ENCODE measurements around the gene KIF3C.
A peak's percentile ranks its signal among the peaks of the same experiment; 100 is the strongest.
"Not testable (repeated sequence)": the region's sequence is repeated elsewhere in the genome, so short reads cannot be mapped to it uniquely, and the experiment has no call there.

Gene KIF3C

DNA sequence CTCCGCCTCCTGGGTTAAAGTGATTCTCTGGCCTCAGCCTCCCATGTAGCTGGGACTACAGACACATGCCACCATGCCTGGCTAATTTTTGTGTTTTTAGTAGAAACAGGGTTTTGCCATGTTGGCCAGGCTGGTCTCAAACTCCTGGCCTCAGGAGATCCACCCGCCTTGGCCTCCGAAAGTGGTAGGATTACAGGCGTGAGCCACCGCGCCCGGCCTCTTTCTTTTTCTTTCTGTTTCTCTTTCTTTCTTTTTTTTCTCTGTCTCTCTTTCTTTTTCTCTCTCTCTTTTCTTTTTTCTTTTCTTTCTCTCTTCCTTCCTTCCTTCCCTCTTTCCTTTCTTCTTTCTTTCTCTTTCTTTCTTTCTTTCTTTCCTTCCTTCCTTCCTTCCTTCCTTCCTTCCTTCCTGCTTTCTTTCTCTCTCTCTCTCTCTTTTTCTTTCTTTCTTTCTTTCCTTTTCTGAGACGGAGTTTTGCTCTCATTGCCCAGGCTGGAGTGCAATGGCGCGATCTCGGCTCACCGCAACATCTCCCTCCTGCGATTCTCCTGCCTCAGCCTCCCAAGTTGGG lies 16.6 kb upstream of the KIF3C start:
- not testable (repeated sequence) for DNase-seq

DNA sequence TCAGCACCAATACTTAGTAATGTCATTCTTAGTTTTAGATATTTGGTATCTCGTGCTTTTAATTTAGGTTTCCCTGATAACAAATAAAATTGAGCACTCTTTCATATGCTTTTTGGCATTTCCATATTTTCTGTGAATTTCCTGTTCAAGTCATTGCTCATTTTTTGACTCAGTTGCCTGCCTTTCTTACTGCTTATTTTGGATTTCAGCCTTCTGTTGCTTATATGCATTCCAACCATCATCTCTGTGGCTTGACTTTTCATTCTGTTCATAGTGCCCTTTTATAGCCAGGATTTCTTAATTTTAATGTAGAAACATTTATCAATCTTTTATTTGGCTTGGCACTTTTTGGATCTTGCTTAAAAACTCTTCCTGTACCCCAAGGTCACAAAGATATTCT lies 14.5 kb upstream of the KIF3C start:
- DNase-seq: no peak

DNA sequence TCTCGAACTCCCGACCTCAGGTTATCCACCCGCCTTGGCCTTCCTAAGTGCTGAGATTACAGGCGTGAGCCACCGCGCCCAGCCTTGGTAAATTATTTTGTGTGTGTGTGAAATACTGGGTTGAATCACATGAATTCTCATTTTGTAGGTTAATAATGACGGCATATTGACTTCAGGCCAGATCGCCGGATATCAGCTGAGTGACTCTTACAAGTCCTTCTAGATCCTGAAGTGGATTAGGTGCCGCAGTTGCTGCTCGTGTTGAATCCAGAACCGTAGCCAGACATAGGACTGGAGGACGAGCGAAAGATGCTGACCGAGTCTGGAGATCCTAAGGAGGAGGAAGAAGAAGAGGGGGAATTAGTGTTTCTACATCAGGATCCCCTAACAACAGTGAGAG lies 12.2 kb upstream of the KIF3C start:
- no peak for DNase-seq

DNA sequence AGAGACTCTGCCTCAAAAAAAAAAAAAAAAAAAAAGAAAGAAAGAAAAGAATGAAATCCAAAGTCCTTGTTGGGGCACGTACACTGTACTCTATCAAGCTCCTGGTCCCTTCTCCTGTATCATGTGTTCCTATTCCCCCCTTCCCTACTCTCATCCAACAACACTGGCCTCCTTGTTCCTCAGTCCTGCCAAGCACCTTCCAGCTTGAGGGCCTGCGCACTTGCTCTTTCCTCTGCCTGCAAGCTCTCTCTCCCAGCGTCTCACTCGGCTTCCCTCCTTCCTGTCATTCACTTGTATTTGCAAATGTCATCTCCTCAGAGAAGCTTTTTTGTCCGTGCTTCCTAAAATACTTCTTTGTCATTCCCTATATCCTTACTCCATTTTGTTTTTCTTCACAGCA lies 10.8 kb upstream of the KIF3C start:
- no peak for DNase-seq

DNA sequence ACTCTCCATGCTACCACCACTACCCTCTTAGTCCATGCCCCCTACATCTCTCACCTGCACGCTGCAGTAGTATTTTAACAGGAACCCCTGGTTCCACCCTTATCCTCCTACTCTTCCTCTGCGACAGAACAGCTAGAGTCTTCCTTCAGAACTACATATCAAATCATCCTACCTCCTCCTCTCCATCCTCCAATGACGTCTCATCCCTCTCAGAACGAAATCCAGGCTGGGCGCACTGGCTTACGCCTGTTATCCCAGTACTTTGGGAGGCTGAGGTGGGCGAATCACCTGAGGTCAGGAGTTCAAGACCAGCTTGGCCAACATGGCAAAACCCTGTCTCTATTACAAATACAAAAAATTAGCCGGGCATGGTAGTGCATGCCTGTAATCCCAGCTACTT lies 10.3 kb upstream of the KIF3C start:
- DNase-seq: no peak

DNA sequence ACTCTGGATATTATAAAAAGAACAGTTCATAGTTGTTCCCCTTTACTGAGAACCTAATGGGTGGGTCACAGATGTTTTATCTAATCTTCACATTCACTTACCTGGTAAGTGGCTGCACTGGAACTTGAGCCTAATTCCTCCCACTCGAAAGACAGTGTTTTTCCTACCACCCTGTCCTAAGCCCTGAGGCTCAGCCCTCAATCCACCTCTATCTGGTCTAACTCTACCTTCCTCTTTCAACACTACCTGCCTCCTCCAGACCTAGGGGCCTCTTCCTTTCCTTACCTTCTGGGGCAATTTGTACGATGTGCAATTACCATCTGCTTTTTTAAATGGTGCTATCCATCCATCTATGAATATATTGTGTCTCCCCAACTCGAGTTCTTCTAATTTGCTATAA lies 9.7 kb upstream of the KIF3C start:
- DNase-seq: no peak

DNA sequence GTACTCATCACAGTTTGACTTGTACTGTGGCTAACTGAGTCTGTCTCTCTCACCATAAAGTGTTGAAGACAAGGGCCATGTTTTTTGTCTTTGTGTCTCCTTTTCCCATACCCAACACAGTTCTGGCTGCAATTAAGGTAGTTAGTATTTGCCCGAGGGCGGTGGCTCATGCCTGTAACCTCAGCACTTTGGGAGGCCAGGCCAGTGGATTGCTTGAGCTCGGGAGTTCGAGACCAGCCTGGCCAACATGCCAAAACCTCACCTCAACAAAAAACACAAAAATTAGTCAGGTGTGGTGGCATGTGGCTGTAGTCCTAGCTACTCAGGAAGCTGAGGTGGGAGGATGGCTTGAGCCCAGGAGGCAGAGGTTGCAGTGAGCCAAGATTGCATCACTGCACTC lies 6.9 kb upstream of the KIF3C start:
- DNase-seq: no peak

DNA sequence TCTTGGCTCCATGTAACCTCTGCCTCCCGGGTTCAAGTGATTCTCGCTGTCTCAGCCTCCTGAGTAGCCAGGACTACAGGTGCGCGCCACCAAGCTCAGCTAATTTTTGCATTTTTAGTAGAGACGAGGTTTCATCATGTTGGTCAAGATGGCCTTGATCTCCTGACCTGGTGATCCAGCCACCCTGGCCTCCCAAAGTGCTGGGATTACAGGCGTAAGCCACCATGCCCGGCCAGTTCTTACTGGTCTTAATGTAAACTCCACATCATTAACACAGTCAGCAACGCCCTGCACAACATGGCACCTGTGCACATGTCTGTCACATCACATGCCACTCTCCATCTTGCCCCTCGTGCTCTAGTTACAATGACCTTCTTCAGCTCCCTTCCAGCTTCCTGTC lies 5.8 kb upstream of the KIF3C start:
- DNase-seq: no peak

DNA sequence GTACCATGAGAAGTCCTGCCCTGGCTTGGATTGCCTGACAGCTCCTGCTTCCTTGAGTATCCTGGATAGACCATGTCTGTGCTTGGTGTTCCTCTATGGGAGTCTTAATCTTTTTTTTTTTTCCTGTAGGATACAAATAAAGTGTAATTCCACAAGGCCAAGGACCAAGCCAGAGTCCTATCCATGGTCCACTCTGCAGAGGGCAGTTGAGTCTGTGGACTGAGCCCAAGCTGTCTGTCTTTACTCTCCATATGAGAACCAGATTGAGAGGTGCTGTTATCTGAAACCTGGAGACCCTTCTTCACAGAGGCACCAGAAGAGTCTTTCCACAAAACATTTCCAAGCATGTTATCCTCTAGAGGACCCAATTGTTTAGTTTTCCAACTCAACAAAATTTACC lies 1.4 kb upstream of the KIF3C start:
- DNase-seq: no peak

DNA sequence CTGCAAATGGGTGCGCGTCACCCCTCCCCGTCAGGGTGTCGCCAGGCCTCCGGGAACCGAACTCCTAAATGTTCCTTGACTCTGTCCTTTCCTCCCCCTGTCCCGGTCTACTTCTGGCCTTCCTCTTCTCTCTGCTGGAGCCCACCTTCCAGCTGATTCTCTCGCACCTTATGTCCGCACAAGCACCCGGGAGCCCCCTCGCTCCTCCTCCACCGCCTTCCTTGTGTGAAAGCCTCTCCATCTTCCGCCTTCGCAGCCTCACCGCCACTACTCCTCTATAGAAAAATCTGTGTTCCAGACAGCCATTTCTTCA lies 627 bp upstream of the KIF3C start:
- no peak for DNase-seq

DNA sequence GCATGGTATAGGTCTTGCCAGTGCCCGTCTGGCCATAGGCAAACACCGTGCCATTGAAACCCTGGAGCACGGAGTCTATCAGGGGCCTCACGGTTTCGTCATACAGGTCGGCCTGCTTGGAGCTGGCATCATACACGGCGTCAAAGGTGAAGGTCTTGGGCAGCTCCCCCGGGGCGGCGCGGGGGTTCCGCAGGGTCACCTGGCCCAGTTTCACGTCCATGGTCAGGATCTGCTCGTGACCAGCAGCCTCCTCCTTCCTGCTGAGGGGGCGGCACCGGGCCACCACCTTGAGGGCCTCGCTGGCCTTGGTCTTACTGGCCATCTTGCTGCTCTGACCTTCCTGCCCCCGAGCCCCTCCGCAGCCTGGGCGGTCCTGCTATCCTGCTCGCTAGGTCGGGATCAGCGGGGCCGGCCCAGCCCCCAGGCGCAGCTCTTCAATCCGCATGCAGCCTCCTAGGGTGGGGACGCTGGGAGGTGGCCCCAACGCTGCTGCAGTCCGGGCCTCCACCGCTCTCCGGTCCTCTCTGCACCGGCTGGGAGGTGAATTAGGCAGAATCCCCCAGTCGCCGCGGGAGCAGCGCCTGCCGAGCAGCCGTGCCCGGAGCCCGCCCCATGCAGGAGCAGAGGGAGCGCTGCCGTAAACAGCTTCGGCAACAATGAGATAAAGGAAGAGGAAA lies 563 bp downstream of the KIF3C start:
- peak; percentile 17 for DNase-seq

DNA sequence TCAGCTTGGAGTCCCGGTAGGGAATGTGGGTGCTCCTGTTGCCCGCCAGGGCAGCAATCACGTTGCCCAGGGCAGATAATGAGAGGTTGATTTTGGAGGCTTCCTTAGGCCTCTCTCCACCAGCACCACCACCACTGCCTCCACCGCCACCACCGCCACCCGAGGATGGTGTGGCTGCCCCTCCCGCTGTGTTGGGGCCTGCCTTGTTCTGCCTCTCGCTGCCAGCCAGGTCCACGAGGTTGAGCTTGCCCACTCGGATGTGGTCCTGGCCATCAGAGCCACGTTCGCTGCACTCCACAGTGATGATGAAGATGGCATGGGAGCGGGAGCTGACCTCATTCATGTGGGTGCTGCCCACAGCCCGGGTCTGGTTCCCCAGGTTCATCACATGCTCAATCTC lies 1.3 kb downstream of the KIF3C start:
- DNase-seq: no peak

DNA sequence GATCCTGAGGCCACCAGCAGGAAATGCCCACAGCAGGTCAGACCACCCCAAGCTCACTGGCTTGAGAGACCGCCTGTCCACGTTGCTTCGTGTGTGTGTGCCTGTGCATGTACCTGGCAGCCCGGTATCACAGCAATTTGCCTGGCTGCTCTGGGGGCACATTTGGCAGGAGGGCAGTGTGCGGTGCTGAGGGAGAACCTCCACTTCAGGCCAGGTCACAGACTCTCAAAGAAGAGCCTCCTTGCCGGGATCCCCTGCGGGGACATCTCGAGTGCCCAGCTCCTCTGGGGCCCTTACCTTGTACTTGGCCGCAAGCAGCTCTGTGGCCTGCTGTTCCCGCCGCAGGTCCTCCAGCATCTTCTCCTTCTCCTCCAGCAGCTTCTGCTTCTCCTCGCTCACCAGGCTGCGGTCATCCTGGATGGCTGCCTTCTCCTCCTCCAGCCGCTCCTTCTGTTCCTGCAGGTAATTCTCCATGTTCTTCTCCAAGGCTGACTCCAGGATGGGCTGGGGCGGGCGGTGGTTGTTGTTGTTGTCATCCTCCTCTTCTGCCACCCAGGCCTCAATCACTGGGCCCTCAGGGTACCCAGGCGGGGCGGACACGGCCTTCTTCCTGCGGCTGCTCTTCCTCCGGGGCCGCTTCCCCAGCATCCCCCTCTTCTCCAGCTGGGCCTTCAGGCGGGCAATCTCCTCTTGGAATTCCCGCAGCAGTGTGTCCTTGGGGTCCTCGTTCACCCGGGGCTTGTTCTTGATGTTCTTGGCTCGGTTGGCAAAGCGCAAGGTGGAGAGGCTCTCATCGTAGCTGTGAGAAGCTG lies 2.0 kb downstream of the KIF3C start:
- no peak for DNase-seq

DNA sequence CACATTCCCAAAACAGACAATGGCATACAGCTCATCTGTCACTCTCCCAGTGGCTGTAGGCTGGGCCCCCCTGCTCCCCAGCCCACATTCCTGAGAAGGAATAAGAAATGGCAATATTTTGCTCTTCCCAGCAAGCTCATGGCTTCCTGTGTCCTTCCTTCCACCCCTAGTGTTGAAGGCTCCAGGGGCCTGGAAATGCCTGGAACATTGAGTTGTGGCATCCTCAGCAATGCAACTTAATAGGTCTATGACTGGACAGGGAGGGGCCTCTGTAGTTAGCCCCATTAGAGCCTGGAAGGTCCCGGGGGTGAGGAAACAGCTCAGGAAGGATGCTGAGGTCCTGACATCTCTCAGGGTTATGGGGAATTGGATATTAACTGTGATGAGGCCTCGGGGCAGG lies 3.3 kb downstream of the KIF3C start:
- no peak for DNase-seq

DNA sequence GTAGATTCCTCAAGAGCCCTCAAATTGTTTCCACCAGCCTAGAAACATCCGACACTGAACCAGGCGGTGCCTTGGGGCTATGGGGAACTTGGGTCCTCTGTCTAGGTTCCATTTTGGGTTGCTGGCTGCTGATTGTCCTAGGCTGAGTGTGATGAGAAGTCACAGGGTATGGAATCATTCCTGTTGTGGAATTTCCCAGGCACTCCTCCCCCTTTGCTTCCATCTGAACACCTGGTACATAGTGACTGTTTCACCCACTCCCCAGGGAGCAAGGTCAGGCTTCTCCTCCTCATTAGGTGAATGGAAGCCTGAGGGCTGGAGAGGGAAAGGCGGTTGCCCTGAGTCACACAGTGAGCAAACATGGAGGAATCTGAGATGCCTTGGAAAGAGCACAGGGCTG lies 4.5 kb downstream of the KIF3C start:
- no peak for DNase-seq

DNA sequence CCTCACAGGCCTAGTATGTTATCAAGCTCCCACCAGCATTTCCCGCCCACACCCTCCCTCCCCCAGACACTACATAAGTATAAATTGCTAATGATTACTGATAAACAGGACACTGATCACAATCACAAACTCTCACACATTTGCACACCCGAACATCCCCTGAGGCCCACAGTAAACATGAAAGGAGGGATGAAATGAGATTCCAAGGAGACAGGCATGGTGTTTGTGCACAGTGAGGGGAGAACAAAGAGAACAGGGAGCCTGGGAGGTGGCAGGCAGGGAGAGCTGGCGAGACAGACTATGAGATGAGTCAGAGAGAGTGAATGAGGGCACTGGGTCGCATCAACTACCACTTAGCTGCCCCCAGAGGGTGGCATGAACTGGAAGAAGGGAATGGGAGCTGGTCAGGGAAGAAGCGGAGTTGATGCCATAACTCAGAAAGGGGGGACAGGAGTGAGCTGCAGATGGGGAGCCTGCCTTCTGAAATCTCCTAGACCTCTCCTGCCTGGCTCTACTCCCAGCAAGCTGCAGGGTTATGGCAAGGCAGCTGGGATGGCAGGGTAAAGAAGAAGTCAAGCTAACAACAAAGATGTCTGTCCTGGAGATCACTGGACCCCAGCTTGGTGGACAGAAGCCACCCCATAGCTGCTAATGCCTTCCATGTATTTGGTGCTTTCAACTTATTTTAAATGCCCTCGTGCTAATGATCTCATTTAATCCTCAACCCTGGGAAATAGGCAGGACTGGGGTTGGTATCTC lies 5.1 kb downstream of the KIF3C start:
- DNase-seq: no peak

DNA sequence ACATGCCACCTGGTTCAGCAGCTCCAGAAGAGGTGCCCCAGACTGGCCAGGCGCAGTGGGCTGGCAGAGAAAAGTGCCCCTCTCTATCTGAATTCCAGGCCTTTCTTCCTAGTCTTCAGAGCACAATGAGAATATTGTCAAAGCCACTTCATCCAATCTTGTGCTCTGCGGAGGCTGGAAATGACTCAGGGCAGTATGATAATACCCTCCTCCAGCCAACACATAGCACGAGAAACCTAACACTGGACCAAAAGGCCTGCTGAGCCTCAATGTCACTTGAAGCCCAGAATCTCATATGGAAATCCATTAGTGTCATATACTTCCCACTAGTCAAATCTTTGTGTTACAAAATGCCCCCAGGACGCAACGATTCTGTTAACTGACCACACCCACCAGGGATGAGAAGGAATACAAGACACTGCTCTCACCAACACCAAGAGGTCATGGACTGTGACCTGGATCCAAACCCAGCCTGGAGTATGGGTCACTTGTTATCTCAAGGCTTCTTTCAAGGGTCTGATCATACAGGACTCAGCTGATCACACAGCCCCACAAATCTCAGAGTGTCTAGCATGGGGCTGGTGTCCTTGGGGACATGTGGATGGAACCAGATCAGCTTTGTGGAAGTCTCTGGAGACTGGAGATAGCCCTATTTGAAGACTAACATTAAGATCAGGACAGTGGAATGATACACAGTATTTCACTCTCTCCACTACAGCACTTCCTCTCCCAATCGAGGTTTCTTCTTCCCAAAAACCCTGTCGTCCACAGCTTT lies 10.1 kb downstream of the KIF3C start:
- DNase-seq: no peak

DNA sequence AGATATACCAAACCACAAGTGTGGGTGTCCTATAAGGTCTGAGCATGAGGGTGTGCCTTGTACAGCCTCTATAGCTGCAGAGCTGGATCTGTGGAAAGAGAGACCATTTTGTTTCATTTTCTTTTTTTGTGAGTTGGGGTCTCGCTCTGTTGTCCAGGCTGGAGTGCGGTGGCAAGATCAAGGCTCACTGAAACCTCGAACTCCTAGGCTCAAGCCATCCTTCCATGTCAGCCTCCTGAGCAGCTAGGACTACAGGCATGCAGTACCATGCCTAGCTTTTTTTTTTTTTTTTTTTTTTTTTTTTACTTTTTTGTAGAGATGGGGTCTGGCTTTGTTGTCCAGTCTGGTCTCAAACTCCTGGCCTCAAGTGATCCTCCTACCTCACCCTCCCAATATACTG lies 10.7 kb downstream of the KIF3C start:
- no peak for DNase-seq

DNA sequence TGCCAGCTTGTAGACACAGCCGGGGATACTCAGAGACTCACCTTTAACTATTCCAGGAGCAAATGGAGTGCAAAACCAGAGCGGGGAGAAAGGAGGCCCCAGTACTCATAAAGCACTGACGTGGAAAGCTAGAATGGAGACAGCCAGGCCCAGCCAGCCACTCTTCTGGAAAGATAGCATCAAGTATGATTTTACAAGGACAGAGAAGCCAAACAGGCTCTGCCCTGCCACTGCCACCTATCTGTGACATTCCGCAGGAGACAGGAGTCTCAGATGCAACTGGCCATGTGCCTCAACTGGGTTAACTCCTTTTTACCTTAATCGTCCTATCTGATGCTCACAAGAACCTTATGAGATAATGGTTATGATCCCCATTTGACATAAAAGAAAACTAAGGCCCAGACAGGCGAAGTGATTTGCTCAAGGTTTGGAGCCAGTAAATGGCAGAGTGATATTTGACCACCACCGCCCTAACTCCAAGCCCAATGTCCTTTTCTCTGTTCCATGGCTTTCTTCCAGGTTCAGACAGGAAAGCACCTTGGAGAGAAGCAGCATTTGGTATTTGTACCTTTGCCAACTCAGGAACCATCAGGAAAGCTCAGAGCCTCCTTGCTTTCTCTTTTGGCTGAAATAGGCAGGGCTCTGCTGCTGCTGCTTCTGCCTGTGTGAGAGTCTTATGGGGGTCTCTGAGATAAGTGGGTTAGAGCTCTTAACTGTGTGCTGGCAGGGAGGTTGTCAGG lies 15.6 kb downstream of the KIF3C start:
- no peak for DNase-seq

DNA sequence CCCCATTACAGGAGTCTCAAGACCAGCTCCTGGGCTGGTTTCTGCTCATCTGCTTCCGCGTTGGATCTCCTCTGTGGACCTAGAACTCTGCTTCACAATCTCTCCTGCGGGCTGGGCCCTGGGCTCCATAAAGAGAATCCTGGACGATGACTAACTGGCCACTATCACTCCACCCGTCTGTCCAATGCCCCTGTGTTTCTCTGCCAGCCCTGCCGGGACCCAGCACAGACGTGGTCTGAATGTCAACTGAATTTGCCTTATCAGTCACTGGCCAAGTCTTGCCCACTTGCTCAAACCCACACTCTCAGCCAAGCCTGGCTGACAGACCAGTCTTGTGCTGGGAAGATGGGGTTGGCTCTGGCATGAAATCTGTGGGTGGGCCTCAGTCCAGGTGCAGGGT lies 17.4 kb downstream of the KIF3C start:
- DNase-seq: no peak

DNA sequence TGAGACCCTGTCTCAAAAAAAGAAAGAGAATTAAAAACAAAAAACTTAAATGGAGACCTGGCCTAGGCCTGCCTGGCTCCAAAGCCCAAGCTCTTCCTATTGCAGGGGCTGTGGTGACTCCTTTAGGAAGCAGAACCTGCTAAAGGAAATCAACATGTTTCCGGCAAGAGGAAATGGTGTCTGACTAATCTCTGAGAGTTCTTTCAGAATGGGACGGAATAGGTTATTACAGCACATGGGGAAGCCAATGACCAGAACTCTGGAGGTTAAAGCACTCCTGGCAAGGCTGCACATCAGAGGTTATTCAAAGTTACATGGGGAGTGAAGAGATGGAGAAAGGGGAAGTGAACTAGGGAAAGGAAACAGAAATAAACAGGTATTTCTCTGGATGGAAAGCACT lies 21.4 kb downstream of the KIF3C start:
- no peak for DNase-seq

DNA sequence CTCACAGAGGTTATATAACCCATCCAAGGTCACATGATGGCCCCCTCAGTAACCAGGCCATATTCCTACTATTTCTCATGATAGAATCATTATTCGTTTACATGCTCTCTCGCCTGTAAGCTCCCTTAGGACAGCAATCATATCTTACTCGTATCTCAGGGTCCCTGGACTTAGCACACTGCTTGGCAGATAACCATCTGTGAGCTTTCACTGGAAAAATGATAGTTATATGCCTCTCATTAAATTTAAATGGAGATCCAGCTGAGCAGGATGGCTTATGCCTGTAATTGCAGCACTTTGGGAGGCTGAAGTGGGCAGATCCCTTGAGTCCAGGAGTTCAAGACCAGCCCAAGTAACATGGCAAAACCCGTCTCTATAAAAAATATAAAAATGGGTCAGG lies 21.9 kb downstream of the KIF3C start:
- DNase-seq: no peak

All from stimulated activated CD4-positive, alpha-beta T cell treated with anti-CD3 and anti-CD28 coated beads, Interleukin-1b, Interleukin-23, amount 100 ng/mL, for 48 hours (primary cell).